Activated CD8-positive, alpha-beta memory T cell treated with anti-CD3 and anti-CD28 coated beads for 24 hours (primary cell): ENCODE data around the gene WWOX.

ENCODE experiments used
- DNase-seq: peaks from one replicate; pipeline ENCODE4 v3.0.0-alpha.2; 2020

Gene WWOX

GRCh38 chr16:78551487-78552085, 452.1 kb downstream of the WWOX start:
- no peak for DNase-seq

GRCh38 chr16:78552106-78552675, 452.7 kb downstream of the WWOX start:
- DNase-seq, result no peak

GRCh38 chr16:78552716-78553115, 453.3 kb downstream of the WWOX start:
- no peak for DNase-seq

- DNase-seq, result no peak
Measured at GRCh38 chr16:78553268-78554039, 454.0 kb downstream of the WWOX start.

- no peak for DNase-seq
Measured at GRCh38 chr16:78556421-78556820, 457.0 kb downstream of the WWOX start.

- DNase-seq, result no peak
Measured at GRCh38 chr16:78560997-78561396, 461.5 kb downstream of the WWOX start.

- no peak for DNase-seq
Measured at GRCh38 chr16:78562111-78562510, 462.7 kb downstream of the WWOX start.

- no peak for DNase-seq
Measured at GRCh38 chr16:78562650-78563049, 463.2 kb downstream of the WWOX start.

GRCh38 chr16:78563905-78564304, 464.5 kb downstream of the WWOX start:
- DNase-seq, result no peak

GRCh38 chr16:78566397-78567073, 467.1 kb downstream of the WWOX start:
- no peak for DNase-seq

GRCh38 chr16:78570399-78571141, 471.1 kb downstream of the WWOX start:
- DNase-seq, result no peak

- no peak for DNase-seq
Measured at GRCh38 chr16:78571434-78571833, 472.0 kb downstream of the WWOX start.

GRCh38 chr16:78571898-78572358, 472.5 kb downstream of the WWOX start:
- no peak for DNase-seq

GRCh38 chr16:78574571-78574970, 475.1 kb downstream of the WWOX start:
- no peak for DNase-seq

GRCh38 chr16:78576941-78577340, 477.5 kb downstream of the WWOX start:
- DNase-seq, result no peak

- DNase-seq, result no peak
Measured at GRCh38 chr16:78577630-78578029, 478.2 kb downstream of the WWOX start.

GRCh38 chr16:78579020-78579419, 479.6 kb downstream of the WWOX start:
- DNase-seq, result no peak

- DNase-seq, result no peak
Measured at GRCh38 chr16:78583441-78583840, 484.0 kb downstream of the WWOX start.

- DNase-seq, result no peak
Measured at GRCh38 chr16:78584213-78584860, 484.9 kb downstream of the WWOX start.

- no peak for DNase-seq
Measured at GRCh38 chr16:78584991-78585390, 485.5 kb downstream of the WWOX start.

GRCh38 chr16:78589331-78589730, 489.9 kb downstream of the WWOX start:
- DNase-seq, result no peak

GRCh38 chr16:78591682-78592103, 492.2 kb downstream of the WWOX start:
- DNase-seq, result no peak
